8988T (cell line): ENCODE data around the gene FCHO2.
"Not testable (repeated sequence)": the region's sequence is repeated elsewhere in the genome, so short reads cannot be mapped to it uniquely, and the experiment has no call there.

Source experiments
- DNase-seq: peaks from one replicate; pipeline ENCODE4 v3.0.0; 2011

Gene FCHO2

DNA sequence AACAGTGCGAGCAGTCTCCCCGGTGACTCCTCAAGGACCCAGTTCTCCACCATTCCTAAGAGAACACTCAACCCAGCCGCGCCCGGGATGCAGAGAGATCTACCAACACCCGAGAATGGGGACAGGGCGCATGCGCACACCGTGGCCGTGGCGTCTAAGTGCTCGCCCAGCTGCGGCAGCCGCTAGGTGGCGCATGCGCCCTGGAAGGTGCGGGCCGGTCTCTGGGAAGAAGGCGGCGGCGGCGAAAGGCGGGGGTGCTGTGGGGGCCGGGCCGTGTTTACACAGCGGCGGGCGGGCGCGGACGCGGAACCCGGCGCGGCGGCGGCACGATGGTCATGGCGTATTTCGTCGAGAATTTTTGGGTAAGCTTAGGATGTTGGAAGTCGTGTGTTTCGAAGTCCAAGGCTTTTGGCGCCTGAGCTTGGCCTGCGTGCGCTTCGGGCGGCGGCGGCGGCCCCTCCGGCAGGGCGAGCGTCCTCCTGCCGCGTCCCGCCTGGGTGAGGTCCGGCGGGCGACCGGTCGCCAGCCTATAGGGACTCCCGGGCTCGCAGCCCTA lies at the start of gene FCHO2:
FCHO2 (plus strand) TSS at position 274 of the 556 bp plus-strand sequence; CDS start at position 330, 56 bp downstream.
- peak; percentile 79 for DNase-seq

DNA sequence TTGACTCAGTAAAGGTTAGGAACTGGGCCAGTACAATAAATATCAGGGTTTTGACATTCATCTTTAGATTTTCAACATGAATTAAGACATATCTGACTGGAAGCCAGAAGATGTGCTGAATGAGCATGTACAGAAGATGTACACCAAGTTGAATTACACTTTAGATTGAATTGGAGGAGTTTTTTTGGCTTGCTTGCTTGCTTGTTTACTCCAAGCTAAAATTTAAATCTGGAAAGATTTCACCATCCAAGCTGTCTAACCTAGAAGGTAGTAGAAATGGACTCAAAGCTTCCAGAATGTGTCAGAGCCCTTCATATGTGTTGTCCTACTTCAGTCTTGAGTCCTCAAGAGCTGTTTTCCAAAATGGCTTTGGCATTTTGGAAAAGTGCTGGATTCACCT lies 49.0 kb upstream of the FCHO2 start:
- DNase-seq: no peak

GRCh38 chr5:72908664-72909063 lies 47.2 kb upstream of the FCHO2 start:
- DNase-seq: no peak

GRCh38 chr5:72917371-72917776 lies 38.5 kb upstream of the FCHO2 start:
- DNase-seq: no peak

DNA sequence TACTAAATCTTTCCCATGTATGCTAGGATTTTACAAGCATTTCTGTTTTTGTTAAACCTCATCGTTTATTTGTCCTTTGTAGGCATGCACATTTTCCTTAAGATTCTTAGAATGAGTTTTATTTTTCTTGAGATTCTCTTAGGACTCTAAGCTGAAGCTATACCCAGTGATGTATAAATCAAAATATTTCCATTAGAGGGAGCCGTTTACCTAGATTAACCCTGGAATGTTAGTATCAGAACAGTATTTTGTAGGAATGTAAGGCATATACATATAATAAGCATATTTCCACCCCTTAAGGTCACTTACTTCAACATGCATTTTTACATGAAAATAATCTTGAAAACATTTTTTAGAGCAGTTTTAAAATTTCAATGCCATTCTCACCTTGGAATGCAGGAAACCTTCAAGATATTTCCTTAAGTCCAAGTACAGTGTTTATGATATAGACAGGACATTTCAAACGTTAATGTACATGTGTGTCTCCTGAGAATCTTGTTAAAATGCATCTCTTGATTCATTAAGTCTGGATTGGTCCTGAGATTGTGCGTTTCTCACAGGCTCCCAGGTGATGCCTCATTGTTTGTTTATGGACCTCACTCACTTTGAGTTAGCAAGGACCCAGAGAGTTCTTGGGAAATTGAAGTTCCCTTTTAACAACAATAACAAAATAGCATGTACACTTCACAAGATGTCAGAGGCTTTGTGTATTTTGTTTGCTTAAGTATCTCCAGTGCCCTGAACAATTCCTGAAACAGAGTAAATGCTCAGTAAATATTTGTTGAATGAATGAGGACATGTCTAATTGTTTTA lies 34.9 kb upstream of the FCHO2 start:
- DNase-seq: no peak

GRCh38 chr5:72921886-72922285 lies 34.0 kb upstream of the FCHO2 start:
- DNase-seq: no peak

DNA sequence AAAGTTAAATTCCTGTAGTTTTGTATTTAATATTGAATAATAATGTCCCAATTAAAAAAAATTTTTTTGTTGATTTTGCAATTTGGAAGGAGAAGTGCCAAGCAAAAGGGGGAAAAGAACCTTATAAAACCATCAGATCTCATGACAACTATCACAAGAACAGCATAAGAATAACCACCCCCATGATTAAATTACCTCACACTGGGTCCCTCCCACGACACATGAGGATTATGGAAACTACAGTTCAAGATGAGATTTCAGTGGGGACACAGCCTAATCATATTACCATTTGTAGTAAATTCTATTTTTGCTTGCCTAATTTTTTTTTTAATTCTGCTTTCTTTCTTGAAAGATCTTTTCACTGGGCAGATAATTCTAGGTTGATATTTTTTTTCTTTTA lies 33.4 kb upstream of the FCHO2 start:
- no peak for DNase-seq

DNA sequence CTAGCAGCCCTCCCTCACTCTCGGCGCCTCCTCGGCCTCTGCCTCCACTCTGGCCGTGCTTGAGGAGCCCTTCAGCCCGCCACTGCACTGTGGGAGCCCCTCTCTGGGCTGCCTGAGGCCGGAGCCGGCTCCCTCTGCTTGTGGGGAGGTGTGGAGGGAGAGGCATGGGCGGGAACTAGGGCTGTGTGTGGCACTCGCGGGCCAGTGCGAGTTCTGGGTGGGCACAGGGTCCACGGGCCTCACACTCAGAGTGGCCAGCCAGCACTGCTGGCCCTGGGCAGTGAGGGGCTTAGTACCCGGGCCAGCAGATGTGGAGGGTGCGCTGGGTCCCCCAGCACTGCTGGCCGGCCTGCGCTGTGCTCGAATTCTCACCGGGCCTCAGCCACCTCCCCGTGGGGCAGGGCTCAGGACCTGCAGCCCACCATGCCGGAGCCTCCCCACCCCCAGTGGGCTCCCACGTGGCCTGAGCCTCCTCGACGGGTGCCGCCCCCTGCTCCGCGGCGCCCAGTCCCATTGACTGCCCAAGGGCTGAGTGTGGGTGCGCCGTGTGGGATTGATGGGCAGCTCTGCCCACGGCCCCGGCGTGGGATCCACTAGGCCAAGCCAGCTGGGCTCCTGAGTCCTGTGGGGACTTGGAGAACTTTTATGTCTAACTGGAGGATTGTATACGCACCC lies 30.4 kb upstream of the FCHO2 start:
- DNase-seq: no peak

DNA sequence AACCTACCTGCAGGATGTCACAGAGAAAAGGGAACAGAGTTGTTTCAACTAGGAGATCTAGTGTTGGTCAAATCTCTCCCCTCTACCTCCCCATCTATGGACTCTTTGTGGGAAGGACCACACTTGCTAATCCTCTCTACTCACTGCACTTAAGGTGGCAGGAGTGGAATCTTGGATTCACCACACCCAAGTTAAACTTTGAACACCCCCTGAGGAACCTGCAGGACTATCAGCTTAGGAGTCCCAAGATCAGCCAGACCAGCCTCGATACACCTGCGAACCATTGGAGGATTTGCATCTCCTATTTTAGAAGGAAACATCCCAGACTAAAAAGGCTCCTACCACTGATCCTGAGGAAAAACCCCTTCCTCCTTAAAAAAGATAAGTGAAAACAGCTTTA lies 23.2 kb upstream of the FCHO2 start:
- not testable (repeated sequence) for DNase-seq

DNA sequence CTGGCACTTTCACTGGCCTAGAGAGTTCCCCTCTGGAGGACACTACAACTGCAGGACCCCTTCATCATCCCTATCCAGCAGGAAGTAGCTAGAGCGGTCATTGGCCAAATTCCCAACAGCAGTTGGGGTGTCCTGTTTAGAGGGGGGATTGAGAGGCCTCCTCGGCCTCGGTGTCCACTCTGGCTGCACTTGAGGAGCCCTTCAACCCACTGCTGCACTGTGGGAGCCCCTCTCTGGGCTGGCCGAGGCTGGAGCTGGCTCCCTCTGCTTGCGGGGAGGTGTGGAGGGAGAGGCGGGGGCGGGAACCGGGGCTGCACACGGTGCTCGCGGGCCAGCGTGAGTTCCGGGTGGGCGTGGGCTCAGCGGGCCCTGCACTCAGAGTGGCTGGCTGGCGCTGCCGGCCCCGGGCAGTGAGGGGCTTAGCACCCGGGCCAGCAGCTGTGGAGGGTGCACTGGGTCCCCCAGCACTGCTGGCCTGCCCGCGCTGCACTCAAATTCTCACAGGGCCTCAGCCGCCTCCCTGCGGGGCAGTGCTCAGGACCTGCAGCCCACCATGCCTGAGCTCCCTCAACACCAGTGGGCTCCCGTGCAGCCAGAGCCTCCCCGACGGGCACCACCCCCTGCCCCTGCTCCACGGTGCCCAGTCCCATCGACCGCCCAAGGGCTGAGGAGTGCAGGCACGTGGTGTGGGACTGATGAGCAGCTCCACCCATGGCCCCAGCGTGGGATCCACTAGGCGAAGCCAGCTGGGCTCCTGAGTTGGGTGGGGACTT lies 20.7 kb upstream of the FCHO2 start:
- DNase-seq: not testable (repeated sequence)

- no peak for DNase-seq
These were observed 18.9 kb upstream of the FCHO2 start for GRCh38 chr5:72936893-72937292.

DNA sequence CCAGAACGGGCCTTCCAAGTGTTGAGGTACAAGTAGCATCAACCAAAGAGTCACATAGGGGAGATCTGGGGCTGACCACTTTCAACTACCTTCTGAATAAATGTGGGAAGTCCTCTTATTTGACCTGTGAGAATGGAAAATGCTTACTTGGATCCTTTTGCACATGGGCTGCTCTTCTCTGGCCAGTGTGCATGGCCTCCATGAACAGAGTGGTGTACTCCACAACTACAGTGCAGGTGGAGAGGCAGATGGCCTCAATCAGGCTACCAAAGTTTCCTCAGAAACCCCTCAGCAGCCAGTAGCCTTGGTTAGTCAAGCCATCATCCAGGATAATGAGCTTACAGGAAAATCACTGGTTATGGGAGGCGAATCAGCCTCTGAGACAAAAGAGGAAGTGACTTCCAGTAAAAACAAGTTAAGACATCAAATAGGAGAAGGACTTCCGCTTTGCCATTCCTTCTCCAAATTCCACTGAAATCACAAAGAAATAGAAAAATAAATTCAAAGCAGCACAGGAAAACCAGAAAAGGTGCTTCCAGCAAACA lies 18.3 kb upstream of the FCHO2 start:
- no peak for DNase-seq

- no peak for DNase-seq
These were observed 17.6 kb upstream of the FCHO2 start for GRCh38 chr5:72938206-72938605.

GRCh38 chr5:72940082-72940481 lies 15.8 kb upstream of the FCHO2 start:
- DNase-seq: no peak

- no peak for DNase-seq
These were observed 12.5 kb upstream of the FCHO2 start for GRCh38 chr5:72943307-72943706.

- DNase-seq: no peak
These were observed 8.3 kb upstream of the FCHO2 start for GRCh38 chr5:72947498-72947897.

GRCh38 chr5:72949481-72949880 lies 6.4 kb upstream of the FCHO2 start:
- no peak for DNase-seq

- peak; percentile 37 for DNase-seq
These were observed 4.0 kb upstream of the FCHO2 start for GRCh38 chr5:72951671-72952468.

GRCh38 chr5:72954389-72954788 lies 1.5 kb upstream of the FCHO2 start:
- DNase-seq: no peak

GRCh38 chr5:72955143-72955767 lies 586 bp upstream of the FCHO2 start:
- DNase-seq: peak; percentile 29

DNA sequence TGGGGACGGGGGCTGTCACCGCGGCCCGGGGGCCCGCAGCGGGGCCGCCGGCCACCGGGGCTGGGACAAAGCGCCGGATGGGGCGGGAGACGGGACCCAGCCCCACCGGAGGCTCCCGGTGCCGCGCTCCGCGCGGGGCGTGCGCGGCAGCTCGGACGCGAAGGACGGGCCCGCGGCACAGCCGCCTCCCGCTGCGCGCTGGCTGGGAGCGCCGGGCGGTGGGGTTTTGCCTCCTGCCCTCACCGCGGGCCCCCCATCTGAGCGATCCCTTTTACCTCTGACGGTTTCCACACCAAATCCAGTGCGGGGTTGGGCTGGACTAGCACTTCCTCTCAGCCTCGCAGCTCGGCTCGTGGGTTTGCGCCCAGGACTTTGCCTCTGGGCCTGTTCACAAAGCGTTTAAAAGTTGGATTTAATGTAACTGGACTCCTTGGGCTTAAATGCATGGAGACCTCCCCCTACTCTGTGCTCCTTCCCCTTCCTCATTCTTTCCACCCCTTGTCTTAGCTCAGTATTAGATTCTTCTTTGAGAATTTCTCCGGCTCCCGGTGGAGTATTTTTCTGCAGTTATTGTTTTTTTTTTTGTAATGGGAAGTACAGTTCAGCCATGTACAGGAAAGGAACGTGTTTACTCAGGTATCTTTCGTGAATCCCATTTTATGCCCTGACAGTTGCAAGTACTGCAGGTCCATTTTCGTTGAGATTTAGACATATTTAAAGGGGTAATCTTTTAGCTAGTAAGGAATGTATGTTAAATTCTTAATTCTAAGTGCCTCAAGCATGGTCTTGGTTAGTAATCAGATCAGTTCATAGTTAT lies 691 bp downstream of the FCHO2 start:
- DNase-seq: peak; percentile 41
